GM12801 (cell line): ENCODE data around the gene RND2.

ENCODE experiments used
- TF ChIP-seq, protein P1 (sequence below): IDR thresholded peaks from one replicate; pipeline ENCODE4 v1.5.1; 2011; ENCODE audit warnings: control low read depth; ENCODE audit not compliant: insufficient read length; ENCODE audit errors: extremely low read depth

RND2 gene

DNA sequence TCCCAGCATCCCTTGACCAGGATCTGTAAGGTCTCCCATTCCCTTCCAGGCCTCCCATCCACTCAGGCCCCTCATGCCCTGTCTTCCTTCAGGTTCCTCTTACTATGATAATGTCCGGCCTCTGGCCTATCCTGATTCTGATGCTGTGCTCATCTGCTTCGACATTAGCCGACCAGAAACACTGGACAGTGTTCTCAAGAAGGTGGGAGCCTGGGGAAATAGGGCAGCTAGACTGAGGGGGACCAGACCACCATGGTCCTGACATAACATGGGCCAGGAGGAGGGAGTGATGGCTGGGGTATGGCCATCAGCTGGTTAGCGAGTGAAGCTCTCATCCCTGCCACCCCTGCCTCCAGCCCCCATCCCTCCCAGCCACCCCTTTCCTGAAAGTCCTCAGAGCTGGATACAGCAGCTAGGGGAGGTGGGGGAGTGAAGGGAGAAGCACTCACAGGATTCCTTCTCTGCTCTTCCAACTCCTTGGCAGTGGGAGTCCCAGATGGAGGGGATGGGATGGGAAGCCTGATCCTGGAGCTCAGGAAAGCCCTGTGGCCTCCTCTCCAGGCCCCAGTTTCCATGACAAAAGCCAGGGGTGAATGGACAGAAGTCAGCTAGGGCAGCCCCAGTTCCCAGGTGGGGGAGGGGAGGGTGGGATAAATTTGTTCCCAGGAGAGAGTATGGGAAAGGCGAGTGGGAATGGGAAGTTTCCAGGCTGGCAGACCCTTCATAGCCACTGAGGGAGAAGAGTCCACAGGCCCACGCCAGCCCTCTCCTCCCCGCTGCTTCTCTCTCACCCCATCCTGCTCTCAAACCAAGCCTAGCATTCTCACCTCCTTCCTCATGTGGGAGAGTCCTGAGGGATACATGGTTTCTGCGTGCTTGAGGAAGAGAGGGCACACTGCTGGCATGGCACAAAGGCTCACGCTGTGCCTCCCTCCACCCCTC is 2.3 kb downstream of the RND2 start:
- TF ChIP-seq, protein P1, sequence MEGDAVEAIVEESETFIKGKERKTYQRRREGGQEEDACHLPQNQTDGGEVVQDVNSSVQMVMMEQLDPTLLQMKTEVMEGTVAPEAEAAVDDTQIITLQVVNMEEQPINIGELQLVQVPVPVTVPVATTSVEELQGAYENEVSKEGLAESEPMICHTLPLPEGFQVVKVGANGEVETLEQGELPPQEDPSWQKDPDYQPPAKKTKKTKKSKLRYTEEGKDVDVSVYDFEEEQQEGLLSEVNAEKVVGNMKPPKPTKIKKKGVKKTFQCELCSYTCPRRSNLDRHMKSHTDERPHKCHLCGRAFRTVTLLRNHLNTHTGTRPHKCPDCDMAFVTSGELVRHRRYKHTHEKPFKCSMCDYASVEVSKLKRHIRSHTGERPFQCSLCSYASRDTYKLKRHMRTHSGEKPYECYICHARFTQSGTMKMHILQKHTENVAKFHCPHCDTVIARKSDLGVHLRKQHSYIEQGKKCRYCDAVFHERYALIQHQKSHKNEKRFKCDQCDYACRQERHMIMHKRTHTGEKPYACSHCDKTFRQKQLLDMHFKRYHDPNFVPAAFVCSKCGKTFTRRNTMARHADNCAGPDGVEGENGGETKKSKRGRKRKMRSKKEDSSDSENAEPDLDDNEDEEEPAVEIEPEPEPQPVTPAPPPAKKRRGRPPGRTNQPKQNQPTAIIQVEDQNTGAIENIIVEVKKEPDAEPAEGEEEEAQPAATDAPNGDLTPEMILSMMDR: no peak

DNA sequence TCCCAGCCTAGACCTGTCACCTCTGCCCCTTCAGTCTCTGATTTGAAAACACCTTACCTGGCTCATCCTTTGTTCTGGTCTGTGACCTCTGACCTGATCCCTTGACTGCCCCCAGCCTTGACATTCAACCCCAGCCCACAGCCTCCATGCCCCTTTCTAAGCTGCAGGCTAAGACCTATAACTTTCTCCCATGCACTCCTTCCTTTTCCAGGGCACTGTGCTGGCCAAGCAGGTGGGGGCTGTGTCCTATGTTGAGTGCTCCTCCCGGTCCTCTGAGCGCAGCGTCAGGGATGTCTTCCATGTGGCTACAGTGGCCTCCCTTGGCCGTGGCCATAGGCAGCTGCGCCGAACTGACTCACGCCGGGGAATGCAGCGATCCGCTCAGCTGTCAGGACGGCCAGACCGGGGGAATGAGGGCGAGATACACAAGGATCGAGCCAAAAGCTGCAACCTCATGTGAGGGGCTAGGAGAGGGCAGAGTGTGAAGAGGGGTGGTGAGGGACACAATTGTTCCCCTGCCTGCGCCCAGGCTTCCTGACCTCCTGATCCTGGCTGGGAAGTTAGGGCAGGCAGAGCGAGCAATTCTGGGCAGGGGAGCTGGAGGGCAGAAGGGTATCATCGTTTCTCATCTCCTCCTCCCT is 3.3 kb downstream of the RND2 start:
- TF ChIP-seq, protein P1: no peak

DNA sequence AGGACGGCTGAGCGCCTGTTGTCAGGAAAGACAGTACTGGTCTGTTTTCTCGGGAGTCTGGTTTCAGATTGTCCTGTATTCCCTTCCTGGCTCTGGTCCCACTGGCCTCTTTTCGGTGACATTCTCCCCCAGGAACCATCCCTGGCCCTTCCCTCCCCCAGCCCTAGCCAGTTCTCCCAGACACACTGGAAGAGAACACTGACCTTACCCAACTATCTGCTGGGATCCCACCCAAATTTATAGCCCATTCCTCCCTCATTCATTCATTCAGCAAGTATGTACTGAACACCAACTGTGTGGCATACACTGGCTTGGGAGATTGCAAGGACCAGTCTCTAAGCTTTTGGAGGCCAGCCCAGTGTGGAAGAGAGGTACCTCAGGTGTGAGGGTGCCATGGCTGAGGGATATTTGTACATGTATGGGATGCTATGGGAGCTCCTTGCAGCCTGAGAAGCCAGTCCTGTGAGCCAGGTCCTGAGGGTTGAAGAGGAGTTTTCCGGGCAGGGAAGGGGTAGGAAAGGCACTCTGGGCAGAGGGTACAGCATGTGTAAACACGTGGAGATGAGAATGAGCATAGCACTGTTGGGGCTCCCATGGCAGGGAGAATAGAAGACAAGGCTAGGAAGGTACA is 5.2 kb downstream of the RND2 start:
- TF ChIP-seq, protein P1: no peak

DNA sequence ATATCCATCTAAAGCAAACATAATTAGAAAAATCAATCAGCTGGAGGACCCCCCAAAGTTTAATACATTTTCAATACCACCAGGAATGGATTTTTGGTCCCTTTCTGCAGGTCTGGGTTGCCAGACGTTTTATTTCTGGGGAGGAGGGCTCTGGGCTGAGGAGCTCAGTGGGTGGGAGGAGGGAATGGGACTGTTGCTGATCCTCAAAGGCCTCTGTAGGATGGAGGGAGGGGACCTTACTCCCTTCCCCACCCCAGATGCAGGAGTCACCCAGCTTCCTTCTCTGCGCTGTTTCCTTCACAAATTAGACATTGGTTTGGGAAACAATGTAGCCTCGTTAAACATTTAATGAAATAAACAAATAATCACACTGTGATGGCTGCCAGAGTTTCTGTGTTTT is 6.6 kb downstream of the RND2 start:
- TF ChIP-seq, protein P1: no peak

DNA sequence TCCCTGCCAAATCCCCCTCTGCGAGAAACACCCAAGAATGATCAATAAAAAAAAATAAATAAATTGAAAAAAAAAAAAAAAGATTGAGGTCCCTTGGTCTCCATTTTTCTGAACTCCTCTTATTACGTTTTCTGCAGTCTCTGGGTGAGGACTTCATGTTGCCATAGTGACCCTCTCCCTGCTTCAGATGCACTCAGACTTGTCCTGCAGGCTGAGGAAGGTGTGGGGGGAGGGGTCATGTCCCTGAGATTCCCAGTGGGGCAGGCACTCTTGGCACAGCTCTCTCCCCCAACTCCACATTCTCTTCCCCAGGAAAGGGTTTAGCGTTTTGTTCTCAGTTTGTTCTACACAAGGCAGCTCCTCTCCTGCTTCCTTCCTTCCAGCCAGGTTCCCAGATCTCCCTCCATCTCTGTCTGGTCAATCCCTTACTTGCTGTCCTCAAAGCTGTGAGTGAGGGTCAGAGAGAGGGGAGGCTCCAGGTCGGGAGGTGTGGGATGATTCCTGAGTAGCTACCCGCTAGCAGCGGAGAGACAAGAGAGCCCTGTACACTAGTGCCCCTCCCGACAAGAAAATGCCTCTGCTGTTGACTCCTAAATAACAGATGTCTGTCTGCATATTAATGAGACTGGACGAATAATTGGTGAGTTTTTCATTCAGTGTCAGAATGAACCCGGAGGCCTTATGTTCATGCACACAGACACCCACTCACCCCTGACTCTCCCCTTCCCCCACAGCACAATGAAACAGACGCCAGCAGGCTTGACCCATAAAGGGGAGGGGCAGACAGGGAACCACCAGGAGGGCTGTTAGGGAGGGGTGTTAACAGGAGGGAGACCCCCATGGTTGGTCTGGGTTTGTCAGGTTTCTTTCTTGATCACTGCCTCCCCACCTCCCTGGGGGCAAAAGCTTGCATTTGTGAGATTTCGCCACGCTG is 9.2 kb downstream of the RND2 start:
- TF ChIP-seq, protein P1: no peak

DNA sequence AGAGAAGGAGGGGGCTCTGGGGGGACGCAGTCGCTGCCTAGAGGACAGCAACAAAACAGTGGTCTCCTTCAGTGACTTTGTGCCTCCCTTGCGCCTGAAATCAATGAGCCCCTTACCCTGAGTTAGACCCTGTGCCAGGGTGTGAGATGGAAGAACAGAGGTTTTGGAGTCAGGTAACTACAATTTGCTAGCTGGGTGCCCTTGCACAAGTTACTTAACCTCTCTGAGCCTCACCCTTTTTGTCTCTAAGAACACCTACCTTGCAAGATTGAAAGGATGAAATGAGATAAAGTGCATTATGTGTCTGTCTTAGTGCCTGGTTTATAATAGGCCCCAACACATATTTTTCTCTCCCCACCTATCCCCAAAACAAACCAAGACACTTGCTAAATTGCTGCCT is 9.9 kb downstream of the RND2 start:
- TF ChIP-seq, protein P1: no peak
